Endothelial cell of umbilical vein (primary cell): ENCODE results near the gene DIP2B. TPM values are rescaled to one million over a fixed set of nuclear protein-coding genes. Genes with fewer than 3 reads are reported as not detected.

ENCODE experiments used
- BruUV-seq: library from RNA; stranded (reverse); fragments of 400-500 nt; replicated peaks from 2 replicates; lab custom pipeline; 2021; lab: Mats Ljungman, UMichigan
- CTCF ChIA-PET: fragments of 300-600, 350-600 bp; sonication (Branson Sonifier 250); formaldehyde crosslinking; loops from one replicate; lab custom pipeline; 2021; ENCODE audit warnings: antibody characterized with exemption, inconsistent platforms; lab: Charles Lee
- POLR2A ChIA-PET: fragments of 300-600, 350-600 bp; sonication (Branson Sonifier 250); formaldehyde crosslinking; loops from one replicate; lab custom pipeline; 2021; ENCODE audit warnings: antibody characterized with exemption, inconsistent platforms; lab: Charles Lee
- DNase-seq: peaks from one replicate; pipeline ENCODE4 v3.0.0-alpha.2; 2011; ENCODE audit warnings: low read depth, low spot score
- FAIRE-seq: peaks from 2 replicates; lab custom pipeline; 2011; peaks lifted over from hg19 to GRCh38; lab: Jason Lieb, UNC
- H2AFZ ChIP-seq: 2 replicates; pipeline ENCODE4 v1.6.0; 2012; ENCODE audit warnings: low read depth, low read length, control low read depth, inconsistent platforms
- H3K27ac ChIP-seq: 2 replicates; pipeline ENCODE4 v1.5.1; 2011; ENCODE audit warnings: low read depth, mild to moderate bottlenecking, control low read depth, low read length, moderate library complexity; ENCODE audit not compliant: insufficient read depth
- H3K27me3 ChIP-seq, 2 experiments: 2 replicates each; pipeline versions ENCODE4 v1.6.0 to v1.6.1; 2011; ENCODE audit warnings: low read length in 2 of 2, mixed read lengths in 1 of 2; ENCODE audit not compliant: control insufficient read depth in 2 of 2, insufficient read depth in 2 of 2
- H3K36me3 ChIP-seq, 2 experiments: 2 replicates in 1 of 2; 3 replicates in 1 of 2; pipeline ENCODE4 v1.5.1; 2011; ENCODE audit warnings: low read length in 2 of 2, mild to moderate bottlenecking in 1 of 2, moderate library complexity in 1 of 2; ENCODE audit not compliant: control insufficient read depth in 2 of 2, insufficient read depth in 2 of 2; ENCODE audit errors: extremely low read depth in 1 of 2
- H3K4me1 ChIP-seq: 3 replicates; pipeline ENCODE4 v1.5.1; 2011; ENCODE audit warnings: mild to moderate bottlenecking, low read length; ENCODE audit not compliant: control insufficient read depth, insufficient read depth; ENCODE audit errors: extremely low read depth
- H3K4me2 ChIP-seq: 2 replicates; pipeline ENCODE4 v1.6.1; 2011; ENCODE audit warnings: low read length, control low read depth, mixed read lengths; ENCODE audit not compliant: insufficient read depth
- H3K4me3 ChIP-seq, 3 experiments: fragments of 200-600 bp in 1 of 3; sonication (generic), shearing (Covaris generic) in 1 of 3; replicated peaks in 1 of 3; 2 replicates each; pipeline ENCODE4 v1.5.1; 2011 to 2016; ENCODE audit warnings: control low read depth in 3 of 3, low read length in 3 of 3, mild to moderate bottlenecking in 2 of 3, inconsistent platforms in 1 of 3, low read depth in 1 of 3, moderate library complexity in 1 of 3; ENCODE audit not compliant: insufficient read depth in 1 of 3
- H3K79me2 ChIP-seq: 2 replicates; pipeline ENCODE4 v1.6.0; 2012; ENCODE audit warnings: low read length, inconsistent platforms; ENCODE audit not compliant: control insufficient read depth, insufficient read depth
- H3K9ac ChIP-seq: replicated peaks from 2 replicates; pipeline ENCODE3; 2011; ENCODE audit warnings: low read length, control low read depth; ENCODE audit not compliant: insufficient read depth; ENCODE audit errors: extremely low read depth
- H3K9me1 ChIP-seq: replicated peaks from 3 replicates; pipeline ENCODE4 v1.6.0; 2011; ENCODE audit warnings: mild to moderate bottlenecking, low read length; ENCODE audit not compliant: control insufficient read depth, insufficient read depth; ENCODE audit errors: extremely low read depth
- H3K9me3 ChIP-seq: replicated peaks from 2 replicates; pipeline ENCODE4 v1.5.1; 2012; ENCODE audit warnings: low read length, inconsistent platforms; ENCODE audit not compliant: control insufficient read depth, insufficient read depth
- H4K20me1 ChIP-seq: replicated peaks from 2 replicates; pipeline ENCODE3; 2011; ENCODE audit warnings: mild to moderate bottlenecking, low read length; ENCODE audit not compliant: control insufficient read depth, insufficient read depth; ENCODE audit errors: extremely low read depth
- CTCF ChIP-seq, 2 donors: IDR thresholded peaks; 1 replicate in 1 of 2; 2 replicates in 1 of 2; pipeline ENCODE4 v1.5.1; 2011; ENCODE audit warnings: low read length in 2 of 2, mild to moderate bottlenecking in 2 of 2, moderate library complexity in 2 of 2, control low read depth in 1 of 2, inconsistent platforms in 1 of 2, low read depth in 1 of 2; ENCODE audit not compliant: insufficient read depth in 1 of 2; ENCODE audit errors: extremely low read depth in 1 of 2
- EZH2 ChIP-seq: IDR thresholded peaks from 2 replicates; pipeline ENCODE4 v1.6.1; 2012; ENCODE audit warnings: borderline replicate concordance, low read depth, mild to moderate bottlenecking, moderate library complexity, low read length, inconsistent platforms; ENCODE audit not compliant: severe bottlenecking
- FOS ChIP-seq: IDR thresholded peaks from 2 replicates; pipeline ENCODE4 v1.6.1; 2011; ENCODE audit warnings: mild to moderate bottlenecking, low read length, moderate library complexity, borderline replicate concordance; ENCODE audit not compliant: insufficient read depth
- GATA2 ChIP-seq: IDR thresholded peaks from 2 replicates; pipeline ENCODE4 v1.7.0; 2011; ENCODE audit warnings: low read depth, mild to moderate bottlenecking, moderate library complexity, mixed read lengths, low read length; ENCODE audit not compliant: insufficient read length, insufficient read depth
- JUN ChIP-seq: IDR thresholded peaks from 2 replicates; pipeline ENCODE4 v1.6.1; 2011; ENCODE audit warnings: borderline replicate concordance, low read depth; ENCODE audit not compliant: insufficient read length, insufficient read depth
- MAX ChIP-seq: IDR thresholded peaks from 2 replicates; pipeline ENCODE4 v1.6.1; 2011; ENCODE audit not compliant: insufficient read depth, insufficient read length
- MYC ChIP-seq: IDR thresholded peaks from one replicate; pipeline ENCODE4 v1.6.1; 2011; ENCODE audit warnings: mild to moderate bottlenecking, low read depth, low read length
- POLR2A ChIP-seq: IDR thresholded peaks from 2 replicates; pipeline ENCODE4 v1.6.1; 2012; ENCODE audit warnings: low read depth, mild to moderate bottlenecking, control low read depth, low read length
- POLR2AphosphoS5 ChIP-seq: IDR thresholded peaks from 2 replicates; pipeline ENCODE4 v1.6.1; 2012; ENCODE audit warnings: low read depth, mild to moderate bottlenecking, control low read depth, low read length, moderate library complexity; ENCODE audit not compliant: insufficient read depth
- dilution Hi-C: fragments of 300-500 bp; cut with MboI; formaldehyde crosslinking; loops from one replicate; pipeline ENCODE4 v1.15.0; 2019; ENCODE audit warnings: low sequenced_read_pairs; ENCODE audit not compliant: extremely low pct_ligation_motif_present
- intact Hi-C: fragments of 100-400 bp; cut with micrococcal nuclease; formaldehyde crosslinking; loops from one replicate; pipeline ENCODE4 v1.10.0; 2022
- polyA plus RNA-seq, 4 experiments: library from polyadenylated mRNA; depleted of rRNA in 3 of 4; stranded (reverse) in 3 of 4; unstranded in 1 of 4; fragments of >200 nt; gene quantifications; 2 replicates each; pipeline versions ENCODE4 v1.2.1 to v1.2.3, GENCODE V29; 2011 to 2012; ENCODE audit warnings: missing spikeins in 1 of 4
- total RNA-seq: library from RNA; stranded (reverse); gene quantifications from 2 replicates; pipeline ENCODE4 v1.2.3, GENCODE V29; 2021

DIP2B gene
- total and polyA plus RNA-seq, 2 donors (not counting 3 experiments of a cell fraction or from before 2014, with no cell fraction given): 14.5 to 28.0 TPM

GRCh38 chr12:50483488-50483887 is 21.3 kb upstream of the DIP2B start:
- POLR2A ChIA-PET: no interaction called here
- Histone ChIP-seq H2AFZ (no peak overlapping the region), H3K27me3 (no peaks in the 10 kb centered on the region), H3K9me3 (no peaks in the 10 kb centered on the region), H3K27ac (no peak overlapping the region), H4K20me1 (no peaks in the 10 kb centered on the region), H3K9me1 (no peaks in the 10 kb centered on the region), H3K9ac (no peak overlapping the region), H3K4me1 (no peaks in the 10 kb centered on the region), H3K4me3 (no peak overlapping the region), H3K4me2 (no peak overlapping the region), H3K79me2 (no peaks in the 10 kb centered on the region), H3K36me3 (no peaks in the 10 kb centered on the region)
- intact Hi-C loops: no loop called here
- dilution Hi-C loops: no loop called here
- TF ChIP-seq EZH2: no peak
- no peak for TF ChIP-seq GATA2
- TF ChIP-seq JUN: no peak
- no peak for TF ChIP-seq MAX
- no peak for TF ChIP-seq FOS
- TF ChIP-seq CTCF (IDR thresholded peaks at IDR 0.05; ENCODE audit: extremely low read depth in 1 of 2, insufficient read depth in 1 of 2, low read depth in 1 of 2, low read length in 2 of 2): no peak
- no peak for TF ChIP-seq POLR2AphosphoS5
- no peak for TF ChIP-seq MYC
- no peak for TF ChIP-seq POLR2A
- FAIRE-seq (no peak), DNase-seq (no peak)
- no TSS peak for BruUV-seq
- CTCF ChIA-PET: interaction anchor here (1.2 kb wide), 1 partner anchor 155 kb away, joined by 6 read pairs; no protein-coding TSS in a partner anchor
